IPS-15b (cell line): Measurements from ENCODE around the gene WFDC5.

Experiments used
- H3K27me3 ChIP-seq: one replicate; pipeline ENCODE4 v1.6.1; 2013; ENCODE audit warnings: low read length; ENCODE audit not compliant: control insufficient read depth, insufficient read depth
- H3K36me3 ChIP-seq: one replicate; pipeline ENCODE4 v1.6.1; 2013; ENCODE audit warnings: low read length; ENCODE audit not compliant: control insufficient read depth, insufficient read depth
- H3K4me1 ChIP-seq: one replicate; pipeline ENCODE4 v1.6.1; 2013; ENCODE audit warnings: mild to moderate bottlenecking, low read length; ENCODE audit not compliant: control insufficient read depth, insufficient read depth
- H3K4me3 ChIP-seq: one replicate; pipeline ENCODE4 v1.5.1; 2013; ENCODE audit warnings: low read depth, low read length
- H3K9ac ChIP-seq: one replicate; pipeline ENCODE4 v1.6.1; 2013; ENCODE audit warnings: low read depth, mild to moderate bottlenecking, low read length
- H3K9me3 ChIP-seq: one replicate; pipeline ENCODE4 v1.6.1; 2013; ENCODE audit warnings: mild to moderate bottlenecking, low read length; ENCODE audit not compliant: control insufficient read depth, insufficient read depth

The WFDC5 gene

DNA sequence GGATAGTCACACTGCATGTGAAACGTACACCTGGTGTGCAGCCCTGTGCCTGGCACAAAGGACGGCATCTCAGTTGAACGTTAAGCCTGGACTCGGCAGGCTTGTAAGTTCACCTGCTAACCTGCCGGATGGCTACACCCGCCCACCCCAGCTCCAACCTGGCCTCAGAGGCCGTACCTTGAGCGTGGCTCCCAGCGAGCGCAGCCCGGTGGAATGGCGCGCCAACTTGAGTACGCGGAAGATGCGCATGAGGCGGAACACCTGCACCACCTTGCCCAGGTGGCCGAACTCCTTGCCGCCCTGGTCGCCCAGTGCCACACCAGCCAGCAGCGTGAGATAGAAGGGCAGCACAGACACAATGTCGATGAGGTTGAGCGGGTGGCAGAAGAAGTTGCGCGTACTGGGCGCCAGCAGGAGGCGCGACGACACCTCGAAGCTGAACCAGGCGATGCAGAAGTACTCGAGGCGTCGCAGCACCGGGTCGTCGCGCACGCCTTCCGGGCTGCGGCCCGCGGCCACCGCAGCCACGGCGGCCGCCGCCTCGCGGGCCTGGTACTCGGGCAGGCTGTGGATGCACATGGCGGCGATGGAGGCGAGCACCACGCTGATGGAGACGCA, 17.4 kb downstream of the WFDC5 start:
- Histone ChIP-seq H3K9ac (no peak overlapping the region), H3K9me3 (no peaks in the 10 kb centered on the region), H3K27me3 (peaks cover 49% of the 10 kb centered on the region), H3K4me1 (peaks cover 4% of the 10 kb centered on the region), H3K36me3 (no peaks in the 10 kb centered on the region), H3K4me3 (peak overlapping the region; percentile 26)

DNA sequence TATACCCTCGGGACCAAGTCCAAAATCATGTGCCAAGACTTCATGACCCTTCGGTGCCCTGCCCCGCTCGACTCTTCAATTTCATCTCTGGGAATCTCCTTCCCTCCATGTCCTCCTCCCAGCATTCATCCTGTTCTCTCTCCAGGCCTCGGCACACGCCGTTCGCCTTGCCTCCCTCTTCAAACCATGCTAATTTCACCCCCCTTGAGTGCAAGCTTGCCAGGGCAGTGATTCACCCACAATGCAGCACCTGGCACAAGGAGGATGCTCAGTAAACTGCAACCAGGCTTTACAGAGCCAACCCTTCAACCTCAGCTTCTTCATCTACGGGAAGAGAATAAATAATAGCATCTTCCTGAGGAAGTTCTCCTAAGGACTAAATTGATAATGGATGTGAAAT, 18.2 kb downstream of the WFDC5 start:
- no peak overlapping the region for H3K4me3 ChIP-seq
- no peak overlapping the region for H3K9ac ChIP-seq
- H3K9me3 ChIP-seq = no peaks in the 10 kb centered on the region
- no peaks in the 10 kb centered on the region for H3K36me3 ChIP-seq
- peaks cover 49% of the 10 kb centered on the region for H3K27me3 ChIP-seq
- H3K4me1 ChIP-seq = peaks cover 4% of the 10 kb centered on the region

DNA sequence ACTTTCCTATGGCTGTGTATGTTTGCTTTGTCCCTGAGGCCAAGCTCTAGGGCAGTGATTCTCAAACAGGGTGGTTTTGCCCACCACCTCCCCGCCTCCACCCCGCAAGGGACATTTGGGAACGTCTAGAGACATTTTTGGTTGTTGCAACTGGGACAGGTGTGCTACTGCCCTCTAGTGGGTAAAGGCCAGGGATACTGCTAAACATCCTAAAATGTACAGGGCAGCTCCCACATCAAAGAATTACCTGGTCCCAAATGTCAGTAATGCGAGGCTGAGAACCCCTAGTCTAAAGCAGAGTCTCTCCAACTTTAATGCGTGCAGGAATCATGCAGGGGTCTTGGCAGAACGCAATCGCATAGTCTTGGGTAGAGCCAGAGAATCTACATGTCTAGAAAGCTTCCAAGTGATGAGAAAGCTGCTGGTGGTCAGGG, 19.2 kb downstream of the WFDC5 start:
- Histone ChIP-seq H3K36me3 (no peaks in the 10 kb centered on the region), H3K27me3 (peaks cover 41% of the 10 kb centered on the region), H3K4me3 (no peak overlapping the region), H3K9ac (no peak overlapping the region), H3K9me3 (no peaks in the 10 kb centered on the region), H3K4me1 (no peaks in the 10 kb centered on the region)

DNA sequence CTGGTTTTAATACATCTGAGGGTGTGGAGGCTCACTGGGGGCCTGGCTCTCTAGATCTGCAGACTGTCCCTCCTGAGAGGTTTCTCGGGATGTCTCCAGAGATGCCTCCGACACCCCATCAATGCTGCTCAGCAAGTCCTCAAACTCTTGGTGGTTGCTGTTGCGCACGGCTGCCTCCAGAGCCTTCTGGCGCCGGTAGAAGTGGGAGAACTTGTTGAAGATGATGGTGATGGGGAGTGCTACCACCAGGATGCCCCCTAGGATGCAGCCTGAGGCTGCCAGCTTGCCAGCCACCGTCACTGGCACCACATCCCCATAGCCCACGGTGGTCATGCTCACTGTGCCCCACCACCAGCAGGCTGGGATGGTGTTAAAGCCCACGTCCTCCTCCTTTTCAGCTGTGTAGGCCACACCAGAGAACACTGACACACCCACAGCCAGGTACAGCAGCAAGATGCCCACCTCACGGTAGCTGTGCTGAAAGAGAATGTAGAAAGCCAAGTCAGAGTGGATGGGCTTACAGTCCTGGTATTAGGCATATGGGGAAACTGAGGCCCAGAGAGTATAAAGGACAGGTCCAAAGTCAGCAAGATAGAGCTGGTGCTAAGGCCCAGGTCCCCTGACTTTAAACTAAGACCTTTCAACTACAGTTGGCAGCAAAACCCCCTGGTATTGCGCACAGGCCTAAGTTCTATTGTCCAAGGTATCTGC, 20.0 kb downstream of the WFDC5 start:
- Histone ChIP-seq H3K9me3 (no peaks in the 10 kb centered on the region), H3K4me3 (no peak overlapping the region), H3K4me1 (no peaks in the 10 kb centered on the region), H3K27me3 (peaks cover 34% of the 10 kb centered on the region), H3K9ac (no peak overlapping the region), H3K36me3 (no peaks in the 10 kb centered on the region)

DNA sequence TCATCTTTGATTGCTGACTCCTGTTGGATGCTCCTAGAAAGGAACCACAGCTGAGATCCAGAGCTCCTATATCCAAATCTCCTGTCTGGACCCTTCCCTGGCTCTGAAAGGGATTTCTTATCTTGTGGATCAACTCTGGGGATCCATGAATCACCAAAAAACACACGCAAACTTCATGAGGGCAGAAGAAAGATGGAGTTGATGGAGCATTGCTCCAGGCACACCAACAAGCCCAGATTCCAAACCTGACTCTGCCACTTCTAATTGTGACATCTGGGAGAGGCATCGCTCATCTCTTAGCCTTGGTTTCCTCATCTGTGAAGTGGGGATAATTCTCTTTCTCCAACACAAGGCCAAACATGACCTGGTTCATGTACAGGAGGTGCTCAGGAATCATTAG, 20.8 kb downstream of the WFDC5 start:
- Histone ChIP-seq H3K4me1 (no peaks in the 10 kb centered on the region), H3K9me3 (no peaks in the 10 kb centered on the region), H3K9ac (no peak overlapping the region), H3K27me3 (peaks cover 26% of the 10 kb centered on the region), H3K36me3 (no peaks in the 10 kb centered on the region), H3K4me3 (no peak overlapping the region)

DNA sequence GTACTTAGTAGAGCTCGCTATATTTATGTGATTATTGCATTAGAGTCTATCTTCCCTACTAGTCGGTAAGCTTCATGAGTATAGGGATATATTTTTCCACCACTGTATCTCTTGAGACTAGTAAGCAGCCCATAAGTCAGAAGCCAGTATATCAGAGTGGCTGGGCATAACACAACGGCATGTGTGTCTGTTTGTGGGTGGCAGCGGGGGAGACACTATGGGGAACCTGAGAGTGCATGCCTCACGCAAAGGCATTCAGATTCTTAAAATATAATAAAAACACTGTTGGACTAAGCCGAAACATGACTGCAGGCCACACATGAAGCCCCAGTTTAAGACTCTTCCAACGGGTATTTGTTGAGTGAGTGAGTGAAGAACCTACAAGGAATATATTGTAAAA, 22.1 kb downstream of the WFDC5 start:
- Histone ChIP-seq H3K27me3 (peaks cover 15% of the 10 kb centered on the region), H3K9ac (no peak overlapping the region), H3K36me3 (no peaks in the 10 kb centered on the region), H3K9me3 (no peaks in the 10 kb centered on the region), H3K4me1 (no peaks in the 10 kb centered on the region), H3K4me3 (no peak overlapping the region)

DNA sequence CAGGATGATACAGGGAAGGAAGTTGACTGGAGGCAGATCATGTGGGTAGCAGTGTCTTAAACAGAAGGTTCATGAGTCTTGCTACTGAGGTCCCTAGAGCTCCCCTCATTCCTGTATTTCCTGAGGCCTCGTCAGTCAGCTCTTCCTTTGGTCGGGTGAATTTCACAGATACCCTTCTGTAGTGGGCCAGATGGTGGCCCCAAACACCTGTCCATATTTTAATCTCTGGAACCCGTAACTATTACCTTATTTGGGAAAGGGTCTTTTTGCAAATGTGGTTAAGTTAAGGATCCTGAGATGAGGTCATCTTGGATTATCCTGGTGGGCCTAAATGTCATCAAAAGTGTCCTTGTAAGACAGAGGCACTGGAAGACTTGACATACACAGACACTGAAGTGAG, 23.6 kb downstream of the WFDC5 start:
- no peaks in the 10 kb centered on the region for H3K9me3 ChIP-seq

DNA sequence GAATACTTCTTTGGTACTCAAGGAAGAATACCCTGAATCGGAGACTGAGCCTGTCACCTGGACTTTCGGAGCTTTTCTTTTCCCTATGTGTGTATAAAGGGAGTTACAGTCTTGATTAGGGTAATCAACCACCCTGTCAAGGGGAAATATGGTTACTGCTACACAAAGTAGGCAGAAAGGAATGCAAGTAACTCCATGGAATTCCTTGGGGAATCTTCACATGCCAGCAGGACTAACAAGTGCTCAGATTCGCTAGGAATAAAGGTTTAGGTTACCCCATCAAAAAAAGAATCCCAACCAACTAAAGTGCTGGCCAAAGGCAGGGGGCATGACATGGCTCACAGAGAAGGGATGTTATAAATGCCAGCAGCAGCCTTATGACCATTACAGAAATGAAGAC, 24.5 kb downstream of the WFDC5 start:
- Histone ChIP-seq H3K36me3 (no peaks in the 10 kb centered on the region), H3K4me1 (no peaks in the 10 kb centered on the region)

More for the DNA sequence above, 23.6 kb downstream of the WFDC5 start:
- peaks cover 3% of the 10 kb centered on the region for H3K27me3 ChIP-seq
- no peak overlapping the region for H3K4me3 ChIP-seq
- H3K9ac ChIP-seq = no peak overlapping the region
- H3K4me1 ChIP-seq = no peaks in the 10 kb centered on the region
- no peaks in the 10 kb centered on the region for H3K36me3 ChIP-seq

DNA sequence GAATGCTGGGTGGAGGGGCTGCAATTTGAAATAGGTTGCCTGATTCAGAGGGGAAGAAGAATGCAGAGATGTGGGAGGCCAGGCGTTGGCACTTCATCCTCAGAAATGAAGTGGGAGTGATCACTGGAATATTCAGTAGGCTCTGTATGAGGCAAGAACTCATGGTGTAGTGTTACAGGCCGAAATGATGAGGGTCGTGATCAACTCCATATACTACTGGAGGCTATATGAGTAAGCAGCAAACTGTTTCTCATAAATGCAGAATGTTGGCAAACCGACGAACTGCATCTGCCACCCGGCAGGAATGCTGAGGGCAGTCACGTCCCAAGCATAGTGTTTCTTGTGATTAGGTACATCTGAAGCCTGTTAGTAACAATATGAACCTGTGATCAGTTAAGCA, 26.7 kb downstream of the WFDC5 start:
- no peaks in the 10 kb centered on the region for H3K9me3 ChIP-seq
- H3K9ac ChIP-seq = no peak overlapping the region
- no peaks in the 10 kb centered on the region for H3K36me3 ChIP-seq
- H3K27me3 ChIP-seq = no peaks in the 10 kb centered on the region
- H3K4me1 ChIP-seq = no peaks in the 10 kb centered on the region
- H3K4me3 ChIP-seq = no peak overlapping the region

More for the DNA sequence above, 24.5 kb downstream of the WFDC5 start:
- no peak overlapping the region for H3K4me3 ChIP-seq
- H3K27me3 ChIP-seq = no peaks in the 10 kb centered on the region
- no peak overlapping the region for H3K9ac ChIP-seq
- no peaks in the 10 kb centered on the region for H3K9me3 ChIP-seq

DNA sequence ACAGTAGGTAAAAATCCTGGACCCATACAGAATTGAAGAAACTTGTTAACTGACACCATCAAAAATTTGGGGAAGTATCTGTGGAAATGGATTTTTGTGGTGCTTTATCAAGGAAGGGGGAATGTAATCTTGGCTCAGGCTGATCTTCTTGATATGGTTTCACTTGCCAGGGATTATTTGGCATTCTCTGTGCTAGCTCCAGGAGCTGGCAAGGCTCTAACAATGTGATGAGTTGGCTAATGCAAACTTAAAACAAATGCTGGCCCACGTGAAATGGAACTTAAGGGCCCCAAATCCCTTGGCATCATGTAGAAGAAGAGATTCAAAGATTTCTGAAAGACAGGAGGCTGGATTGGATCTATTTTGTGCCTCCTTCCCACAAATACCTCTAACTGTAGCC, 27.2 kb downstream of the WFDC5 start:
- Histone ChIP-seq H3K9ac (no peak overlapping the region), H3K4me3 (no peak overlapping the region), H3K36me3 (no peaks in the 10 kb centered on the region), H3K27me3 (no peaks in the 10 kb centered on the region), H3K4me1 (no peaks in the 10 kb centered on the region), H3K9me3 (no peaks in the 10 kb centered on the region)

DNA sequence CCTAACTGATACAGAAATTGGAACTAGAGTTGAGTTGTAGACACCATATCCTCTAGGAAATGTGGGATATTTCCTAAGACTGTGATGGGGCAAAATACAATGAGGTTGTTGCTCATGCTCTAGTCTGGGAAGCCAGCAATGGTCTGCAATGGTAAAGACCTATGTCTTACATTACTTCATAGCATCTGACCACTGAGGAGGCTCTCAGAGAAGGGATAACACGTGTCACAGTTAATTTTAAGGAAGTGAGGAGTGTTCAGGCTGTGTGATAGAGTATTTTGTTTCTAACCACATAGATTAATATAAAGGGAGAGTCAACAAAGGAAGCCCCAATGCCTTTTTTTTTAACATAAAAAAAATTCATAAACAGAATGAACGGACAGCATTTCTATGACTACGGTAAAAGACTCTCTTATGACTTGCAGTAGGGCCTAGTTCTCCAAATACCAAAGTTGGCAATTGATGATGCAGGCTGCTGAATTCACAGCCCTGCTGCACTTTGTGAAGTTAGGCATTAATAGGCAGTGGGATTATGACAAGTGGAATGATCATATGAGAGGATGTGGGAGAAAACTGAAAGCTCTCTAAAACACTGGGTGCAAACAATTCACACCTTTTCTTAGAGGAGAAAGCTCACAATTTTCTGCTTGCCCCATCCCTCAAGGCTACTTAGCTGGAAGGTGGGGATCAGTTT, 27.7 kb downstream of the WFDC5 start:
- H3K4me3 ChIP-seq = no peak overlapping the region
- H3K9me3 ChIP-seq = peaks cover 4% of the 10 kb centered on the region
- H3K9ac ChIP-seq = no peak overlapping the region
- no peaks in the 10 kb centered on the region for H3K36me3 ChIP-seq
- no peaks in the 10 kb centered on the region for H3K4me1 ChIP-seq
- H3K27me3 ChIP-seq = no peaks in the 10 kb centered on the region

DNA sequence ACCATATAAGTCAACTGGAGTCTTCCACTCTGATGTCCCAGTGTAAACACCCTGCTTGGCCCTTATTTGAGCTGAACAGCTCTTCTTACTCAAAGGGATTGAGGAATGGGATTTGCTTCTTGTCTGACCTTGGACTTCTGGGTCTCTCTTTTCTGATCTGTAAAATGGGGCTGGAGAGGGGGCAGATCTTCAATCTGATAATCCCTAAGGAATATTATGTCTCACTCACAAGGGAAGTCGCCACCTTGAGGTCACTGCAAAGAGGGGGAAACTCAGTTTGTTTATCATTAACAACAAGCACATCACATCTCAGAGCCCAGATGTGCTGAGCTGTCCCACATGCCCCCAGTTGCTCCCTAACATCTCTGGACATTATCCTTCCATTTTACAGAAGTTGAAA, 29.1 kb downstream of the WFDC5 start:
- Histone ChIP-seq H3K27me3 (no peaks in the 10 kb centered on the region), H3K4me3 (no peak overlapping the region), H3K36me3 (peaks cover 4% of the 10 kb centered on the region)

More for the DNA sequence above, 29.1 kb downstream of the WFDC5 start:
- peaks cover 4% of the 10 kb centered on the region for H3K9me3 ChIP-seq
- no peak overlapping the region for H3K9ac ChIP-seq
- H3K4me1 ChIP-seq = no peaks in the 10 kb centered on the region
